ENCODE data around the gene ANKRD18A. TPM values are rescaled to one million over a fixed set of nuclear protein-coding genes. Genes with fewer than 3 reads are reported as not detected.
A peak's percentile ranks its signal among the peaks of the same experiment; 100 is the strongest.
"Not testable (repeated sequence)": the region's sequence is repeated elsewhere in the genome, so short reads cannot be mapped to it uniquely, and the experiment has no call there.

ANKRD18A gene
- total RNA-seq, 1 donor from 2014 or later, result 3.8 TPM

- no peak for DNase-seq (ENCODE audit: low read depth)
Measured at GRCh38 chr9:38626006-38626405, 5.6 kb upstream of the ANKRD18A start.

- DNase-seq (ENCODE audit: low read depth), result no peak
Measured at GRCh38 chr9:38622951-38623350, 2.6 kb upstream of the ANKRD18A start.

GRCh38 chr9:38622288-38622674, 1.9 kb upstream of the ANKRD18A start:
- peak; percentile 29 for DNase-seq (ENCODE audit: low read depth)

GRCh38 chr9:38621434-38622287, 1.3 kb upstream of the ANKRD18A start:
- DNase-seq (ENCODE audit: low read depth), result no peak

- no peak for DNase-seq (ENCODE audit: low read depth)
Measured at GRCh38 chr9:38619556-38620447, 594 bp downstream of the ANKRD18A start.

- DNase-seq (ENCODE audit: low read depth), result not testable (repeated sequence)
Measured at GRCh38 chr9:38598029-38598745, 22.2 kb downstream of the ANKRD18A start.

GRCh38 chr9:38595117-38595516, 25.3 kb downstream of the ANKRD18A start:
- not testable (repeated sequence) for DNase-seq (ENCODE audit: low read depth)

GRCh38 chr9:38591346-38592063, 28.9 kb downstream of the ANKRD18A start:
- DNase-seq (ENCODE audit: low read depth), result peak; percentile 1

GRCh38 chr9:38583765-38584164, 36.6 kb downstream of the ANKRD18A start:
- not testable (repeated sequence) for DNase-seq (ENCODE audit: low read depth)

GRCh38 chr9:38580112-38580511, 40.3 kb downstream of the ANKRD18A start:
- peak; percentile 2 for DNase-seq (ENCODE audit: low read depth)

- not testable (repeated sequence) for DNase-seq (ENCODE audit: low read depth)
Measured at GRCh38 chr9:38576181-38576580, 44.2 kb downstream of the ANKRD18A start.

- peak; percentile 33 for DNase-seq (ENCODE audit: low read depth)
Measured at GRCh38 chr9:38566048-38566447, 54.3 kb downstream of the ANKRD18A start.

GRCh38 chr9:38565178-38565577, 55.2 kb downstream of the ANKRD18A start:
- DNase-seq (ENCODE audit: low read depth), result not testable (repeated sequence)

GRCh38 chr9:38563911-38564310, 56.5 kb downstream of the ANKRD18A start:
- DNase-seq (ENCODE audit: low read depth), result not testable (repeated sequence)

- peak; percentile 61 for DNase-seq (ENCODE audit: low read depth)
Measured at GRCh38 chr9:38561134-38561533, 59.3 kb downstream of the ANKRD18A start.

GRCh38 chr9:38559172-38559571, 61.2 kb downstream of the ANKRD18A start:
- not testable (repeated sequence) for DNase-seq (ENCODE audit: low read depth)

- DNase-seq (ENCODE audit: low read depth), result not testable (repeated sequence)
Measured at GRCh38 chr9:38557746-38558145, 62.6 kb downstream of the ANKRD18A start.

GRCh38 chr9:38554966-38555365, 65.4 kb downstream of the ANKRD18A start:
- DNase-seq (ENCODE audit: low read depth), result not testable (repeated sequence)

GRCh38 chr9:38553019-38553418, 67.4 kb downstream of the ANKRD18A start:
- DNase-seq (ENCODE audit: low read depth), result not testable (repeated sequence)

GRCh38 chr9:38546497-38547163, 73.8 kb downstream of the ANKRD18A start:
- DNase-seq (ENCODE audit: low read depth), result not testable (repeated sequence)

All from renal cortical epithelial cell (primary cell).